ENCODE results near the gene SLTM.

The SLTM gene

DNA sequence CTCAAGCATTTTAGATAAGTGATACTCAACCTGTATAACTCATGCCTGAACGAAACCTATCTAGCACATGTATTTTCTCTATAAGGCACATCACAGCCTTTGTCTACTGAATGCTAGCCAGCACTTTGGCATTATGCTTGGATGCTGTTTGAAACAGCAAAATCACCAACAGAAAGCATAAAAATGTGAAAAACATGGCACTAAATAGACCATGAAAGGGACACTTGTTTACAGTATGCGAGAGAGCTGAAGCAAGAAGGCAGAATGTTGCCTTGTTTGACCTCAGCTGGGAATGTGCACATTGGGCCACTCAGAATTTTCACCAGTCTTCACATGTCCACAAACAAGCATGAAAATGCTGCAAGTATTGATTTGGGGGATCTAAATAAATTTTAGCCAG is 102.9 kb downstream of the SLTM start:
- no peak for DNase-seq (ENCODE audit: low read depth)
- TF ChIP-seq POLR2A (IDR thresholded peaks at IDR 0.05; ENCODE audit: extremely low read depth, insufficient read length) (no peak), MAX (IDR thresholded peaks at IDR 0.05; ENCODE audit: low read depth, low read length) (no peak), MYC (IDR thresholded peaks at IDR 0.05; ENCODE audit: low read depth, low read length) (no peak), CTCF (IDR thresholded peaks at IDR 0.05; ENCODE audit: low read depth, low read length) (no peak)
- no peak overlapping the region for H3K4me3 ChIP-seq (ENCODE audit: low read depth, low read length)
